ENCODE measurements around the gene ZRANB1.
"Not testable (repeated sequence)": the region's sequence is repeated elsewhere in the genome, so short reads cannot be mapped to it uniquely, and the experiment has no call there.

ZRANB1 gene

GRCh38 chr10:124941823-124942222 is at the start of gene ZRANB1:
Gene ZRANB1 (plus strand): TSS chr10:124942123. CDS start chr10:124942494, 371 bp downstream.
- no peak for DNase-seq (ENCODE audit: low spot score)

- DNase-seq (ENCODE audit: low spot score) = no peak
These were observed 49.0 kb upstream of the ZRANB1 start for GRCh38 chr10:124892905-124893304.

- no peak for DNase-seq (ENCODE audit: low spot score)
These were observed 47.2 kb upstream of the ZRANB1 start for GRCh38 chr10:124894569-124895215.

- no peak for DNase-seq (ENCODE audit: low spot score)
These were observed 45.2 kb upstream of the ZRANB1 start for GRCh38 chr10:124896751-124897150.

- no peak for DNase-seq (ENCODE audit: low spot score)
These were observed 43.5 kb upstream of the ZRANB1 start for GRCh38 chr10:124898471-124898870.

GRCh38 chr10:124899151-124899550 is 42.8 kb upstream of the ZRANB1 start:
- no peak for DNase-seq (ENCODE audit: low spot score)

GRCh38 chr10:124902462-124902861 is 39.5 kb upstream of the ZRANB1 start:
- no peak for DNase-seq (ENCODE audit: low spot score)

GRCh38 chr10:124903111-124903510 is 38.8 kb upstream of the ZRANB1 start:
- DNase-seq (ENCODE audit: low spot score) = no peak

GRCh38 chr10:124904796-124905195 is 37.1 kb upstream of the ZRANB1 start:
- DNase-seq (ENCODE audit: low spot score) = no peak

GRCh38 chr10:124906551-124907001 is 35.3 kb upstream of the ZRANB1 start:
- no peak for DNase-seq (ENCODE audit: low spot score)

GRCh38 chr10:124909563-124909962 is 32.4 kb upstream of the ZRANB1 start:
- DNase-seq (ENCODE audit: low spot score) = no peak

- DNase-seq (ENCODE audit: low spot score) = peak; percentile 65
These were observed 30.5 kb upstream of the ZRANB1 start for GRCh38 chr10:124911124-124912067.

GRCh38 chr10:124912101-124912886 is 29.6 kb upstream of the ZRANB1 start:
- no peak for DNase-seq (ENCODE audit: low spot score)

- no peak for DNase-seq (ENCODE audit: low spot score)
These were observed 28.8 kb upstream of the ZRANB1 start for GRCh38 chr10:124913167-124913566.

GRCh38 chr10:124914398-124914797 is 27.5 kb upstream of the ZRANB1 start:
- DNase-seq (ENCODE audit: low spot score) = not testable (repeated sequence)

- no peak for DNase-seq (ENCODE audit: low spot score)
These were observed 25.8 kb upstream of the ZRANB1 start for GRCh38 chr10:124916098-124916584.

GRCh38 chr10:124916585-124917427 is 25.1 kb upstream of the ZRANB1 start:
- DNase-seq (ENCODE audit: low spot score) = peak; percentile 95

- DNase-seq (ENCODE audit: low spot score) = peak; percentile 47
These were observed 24.3 kb upstream of the ZRANB1 start for GRCh38 chr10:124917428-124918190.

GRCh38 chr10:124918191-124918830 is 23.6 kb upstream of the ZRANB1 start:
- no peak for DNase-seq (ENCODE audit: low spot score)

- DNase-seq (ENCODE audit: low spot score) = no peak
These were observed 23.0 kb upstream of the ZRANB1 start for GRCh38 chr10:124918906-124919305.

Data from globus pallidus (tissue), 1 donor.